ENCODE measurements around the gene ZNF594. TPM values are rescaled to one million over a fixed set of nuclear protein-coding genes. Genes with fewer than 3 reads are reported as not detected.
"Not testable (repeated sequence)": the region's sequence is repeated elsewhere in the genome, so short reads cannot be mapped to it uniquely, and the experiment has no call there.

Gene ZNF594
- total RNA-seq, 1 donor from 2014 or later = 2.0 TPM

- no peak for DNase-seq (ENCODE audit: low read depth in 2 of 2)
These were observed 11.7 kb upstream of the ZNF594 start for GRCh38 chr17:5203178-5203907.

DNA sequence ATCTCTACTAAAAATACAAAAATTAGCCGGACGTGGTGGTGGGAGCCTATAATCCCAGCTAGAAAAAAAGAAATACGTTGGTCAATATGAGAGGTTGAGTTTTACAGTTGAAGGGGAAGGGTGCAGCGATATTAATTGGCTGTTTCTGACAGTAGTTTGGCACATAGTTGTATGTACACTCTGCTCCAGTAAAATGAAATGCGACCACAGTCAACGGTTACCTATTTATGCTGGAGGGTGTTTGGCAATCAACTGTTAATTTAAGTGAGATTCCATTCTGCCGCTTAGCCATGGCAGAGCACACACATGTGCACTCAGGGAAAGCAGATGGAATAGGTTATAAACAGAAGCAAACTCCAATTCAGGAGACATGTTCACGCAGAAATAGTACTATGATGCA, 9.3 kb upstream of the ZNF594 start:
- no peak for DNase-seq (ENCODE audit: low read depth in 2 of 2)

- no peak for DNase-seq (ENCODE audit: low read depth in 2 of 2)
These were observed 8.7 kb upstream of the ZNF594 start for GRCh38 chr17:5200360-5200759.

DNA sequence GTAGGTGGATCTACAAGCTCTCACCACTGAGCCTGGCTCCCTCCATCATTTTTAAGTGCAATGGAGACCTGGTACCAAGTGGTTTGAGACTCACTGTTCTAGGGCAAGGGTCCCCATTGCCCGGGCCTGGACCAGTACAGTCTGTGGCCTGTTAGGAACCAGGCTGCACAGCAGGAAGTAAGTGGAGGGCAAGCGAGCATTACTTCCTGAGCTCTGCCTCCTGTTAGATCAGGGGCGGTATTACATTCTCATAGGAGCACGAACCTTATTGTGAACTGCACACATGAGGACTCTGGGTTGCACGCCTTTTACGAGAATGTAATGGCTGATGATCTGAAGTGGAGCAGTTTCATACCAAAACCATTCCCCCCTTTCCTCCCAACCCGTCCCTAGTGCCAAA, 6.8 kb upstream of the ZNF594 start:
- DNase-seq (ENCODE audit: low read depth in 2 of 2) = no peak

DNA sequence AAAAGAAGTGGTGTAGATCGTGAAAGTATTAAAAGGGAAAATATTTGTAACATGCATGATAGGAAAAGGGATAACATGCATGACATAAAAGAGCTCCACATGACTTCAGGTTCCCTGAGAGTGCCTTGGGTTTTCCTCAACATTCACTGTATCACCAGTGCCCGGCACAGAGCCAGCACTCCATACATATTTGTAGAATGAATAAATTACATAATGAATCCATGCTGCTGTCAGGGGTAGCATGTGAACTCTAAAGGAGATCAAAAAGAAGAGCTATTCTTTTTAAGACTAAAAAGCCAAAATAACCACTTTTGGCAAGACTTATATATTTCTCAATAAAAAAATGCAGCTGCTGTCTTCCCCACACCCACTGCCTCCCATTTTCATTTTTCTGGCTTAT, 2.7 kb upstream of the ZNF594 start:
- no peak for DNase-seq (ENCODE audit: low read depth in 2 of 2)

DNA sequence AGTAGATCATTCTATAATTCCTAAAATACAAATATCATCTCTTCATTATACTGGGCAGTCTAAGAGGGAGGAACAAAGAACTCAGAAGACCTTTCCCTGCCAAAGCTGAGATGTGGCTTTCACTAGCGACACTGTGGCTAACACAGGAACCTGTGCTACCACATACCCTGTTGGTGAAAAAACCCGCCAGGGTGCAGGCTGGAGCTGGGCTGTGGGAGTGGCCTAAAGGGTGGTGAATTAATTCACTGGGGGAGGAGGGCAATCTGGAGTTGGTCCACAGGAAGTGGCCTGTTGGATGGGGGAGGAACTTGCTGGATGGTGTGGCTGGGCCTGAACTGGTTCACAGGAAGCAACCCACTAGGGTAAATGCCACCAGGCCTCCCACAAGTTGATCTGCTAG, 7.4 kb downstream of the ZNF594 start:
- no peak for DNase-seq (ENCODE audit: low read depth in 2 of 2)

- no peak for DNase-seq (ENCODE audit: low read depth in 2 of 2)
These were observed 8.3 kb downstream of the ZNF594 start for GRCh38 chr17:5183410-5183793.

- DNase-seq (ENCODE audit: low read depth in 2 of 2) = no peak
These were observed 8.9 kb downstream of the ZNF594 start for GRCh38 chr17:5182597-5183409.

DNA sequence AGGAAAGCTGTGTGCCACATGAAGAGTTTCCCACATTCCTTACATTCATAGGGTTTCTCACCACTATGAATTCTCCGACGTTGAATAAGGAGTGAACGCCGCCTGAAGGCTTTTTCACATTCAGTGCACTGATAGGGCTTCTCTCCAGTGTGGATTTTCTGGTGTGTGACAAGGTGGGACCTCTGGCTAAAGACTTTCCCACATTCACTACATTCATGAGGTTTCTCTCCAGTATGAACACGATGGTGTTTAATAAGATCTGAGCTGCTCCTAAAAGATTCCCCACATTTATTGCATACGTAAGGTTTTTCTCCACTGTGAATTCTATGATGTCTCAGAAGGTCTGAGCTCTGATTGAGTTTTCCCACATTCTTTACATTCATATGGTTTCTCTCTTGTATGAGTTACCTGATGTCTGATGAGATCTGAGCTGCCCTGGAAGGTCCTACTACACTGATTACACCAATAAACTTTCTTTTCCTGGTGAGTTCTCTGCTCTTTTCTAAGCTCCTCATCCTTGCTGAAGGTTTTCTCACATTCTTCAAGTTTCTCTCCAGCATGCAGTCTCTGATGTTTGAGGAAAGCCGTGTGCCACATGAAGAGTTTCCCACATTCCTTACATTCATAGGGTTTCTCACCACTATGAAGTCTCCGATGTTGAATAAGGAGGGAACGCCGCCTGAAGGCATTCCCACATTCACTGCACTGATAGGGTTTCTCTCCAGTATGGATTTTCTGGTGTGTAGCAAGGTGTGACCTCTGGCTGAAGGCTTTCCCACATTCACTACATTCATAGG, 10.0 kb downstream of the ZNF594 start:
- DNase-seq (ENCODE audit: low read depth in 2 of 2) = no peak

GRCh38 chr17:5179003-5179402, 12.7 kb downstream of the ZNF594 start:
- no peak for DNase-seq (ENCODE audit: low read depth in 2 of 2)

DNA sequence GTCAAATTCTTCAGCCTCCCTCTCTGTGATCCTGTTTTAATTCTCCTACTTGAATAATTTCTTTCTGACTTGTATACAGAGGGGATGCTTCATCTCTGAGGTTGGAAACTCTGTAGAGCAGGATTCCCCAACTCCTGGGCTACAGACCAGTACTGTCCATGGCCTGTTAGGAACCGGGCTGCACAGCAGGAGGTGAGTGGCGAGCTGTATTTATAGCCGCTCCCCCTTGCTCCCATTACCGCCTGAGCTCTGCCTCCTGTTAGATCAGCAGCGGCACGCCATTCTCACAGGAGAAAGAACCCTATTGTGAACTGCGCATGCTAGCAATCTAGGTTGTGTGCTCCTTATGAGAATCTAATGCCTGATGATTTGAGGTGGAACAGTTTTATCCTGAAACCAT, 16.6 kb downstream of the ZNF594 start:
- DNase-seq (ENCODE audit: low read depth in 2 of 2) = not testable (repeated sequence)

DNA sequence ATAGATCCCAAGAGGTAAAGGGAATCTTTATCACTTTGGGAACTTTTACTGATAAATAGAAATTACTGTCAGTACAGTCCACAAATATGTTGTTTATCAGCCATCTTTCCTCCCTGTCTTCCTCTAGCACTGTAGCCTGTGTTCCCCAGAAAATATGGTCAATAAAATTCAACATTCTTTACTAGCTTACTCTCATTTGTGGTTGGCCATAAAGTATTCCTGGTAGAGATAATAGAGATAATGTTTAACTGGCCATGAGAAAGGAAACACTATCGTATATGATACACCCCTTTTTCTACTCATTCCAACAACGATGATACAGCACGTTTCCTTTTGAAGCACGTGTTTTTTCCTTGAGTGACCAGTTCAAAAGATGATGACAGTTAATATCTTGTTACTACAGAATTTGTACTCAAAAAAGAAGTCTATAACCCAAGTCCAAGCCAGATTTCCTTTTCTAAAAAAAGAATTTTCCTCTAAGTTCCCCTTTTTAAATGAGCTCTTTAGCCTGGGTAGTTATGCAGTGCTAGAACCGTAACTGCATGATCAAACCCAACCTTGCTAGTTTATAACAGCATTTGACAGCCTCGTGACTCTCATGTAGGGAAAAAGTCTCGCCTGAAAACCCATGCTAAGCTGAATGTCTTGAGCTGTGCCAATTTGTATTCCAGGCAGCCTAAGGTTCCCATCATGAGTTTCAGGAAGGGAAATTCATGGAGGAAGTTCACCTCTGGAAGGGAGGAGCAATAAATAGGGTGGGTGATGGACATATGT, 25.7 kb downstream of the ZNF594 start:
- not testable (repeated sequence) for DNase-seq (ENCODE audit: low read depth in 2 of 2)

DNA sequence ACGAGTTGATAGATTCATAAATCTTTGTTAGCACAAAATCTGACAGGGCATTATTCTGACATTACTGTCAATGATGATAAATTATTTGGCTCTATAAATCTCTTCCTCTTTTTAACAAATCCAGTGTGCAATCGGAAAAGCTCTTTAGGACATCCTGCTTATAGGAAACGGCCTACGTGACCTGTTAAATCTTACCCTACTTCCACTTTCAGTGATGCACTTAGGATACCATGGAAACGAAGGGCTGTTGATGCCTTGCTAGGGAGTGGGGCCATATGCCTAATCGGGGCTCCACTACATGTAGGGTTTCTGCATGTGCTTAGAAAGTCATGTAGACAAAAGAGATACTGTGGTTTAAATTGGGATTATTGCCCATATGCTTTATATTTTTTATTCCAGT, 27.2 kb downstream of the ZNF594 start:
- DNase-seq (ENCODE audit: low read depth in 2 of 2) = no peak

DNA sequence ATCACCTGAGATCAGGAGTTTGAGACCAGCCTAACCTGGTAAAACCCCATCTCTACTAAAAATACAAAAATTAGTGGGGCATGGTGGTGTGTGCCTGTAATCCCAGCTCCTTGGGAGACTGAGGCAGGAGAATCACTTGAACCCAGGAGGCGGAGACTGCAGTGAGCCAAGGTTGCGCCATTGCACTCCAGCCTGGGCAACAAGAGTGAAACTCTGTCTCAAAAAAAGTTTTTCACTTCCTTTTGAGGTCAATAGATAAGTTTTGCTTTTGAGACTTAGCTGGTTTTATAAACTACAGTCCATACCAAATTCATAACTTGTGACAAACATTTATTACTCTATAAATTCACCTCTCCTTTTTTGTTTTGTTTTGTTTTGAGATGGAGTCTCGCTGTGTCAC, 29.9 kb downstream of the ZNF594 start:
- not testable (repeated sequence) for DNase-seq (ENCODE audit: low read depth in 2 of 2)

DNA sequence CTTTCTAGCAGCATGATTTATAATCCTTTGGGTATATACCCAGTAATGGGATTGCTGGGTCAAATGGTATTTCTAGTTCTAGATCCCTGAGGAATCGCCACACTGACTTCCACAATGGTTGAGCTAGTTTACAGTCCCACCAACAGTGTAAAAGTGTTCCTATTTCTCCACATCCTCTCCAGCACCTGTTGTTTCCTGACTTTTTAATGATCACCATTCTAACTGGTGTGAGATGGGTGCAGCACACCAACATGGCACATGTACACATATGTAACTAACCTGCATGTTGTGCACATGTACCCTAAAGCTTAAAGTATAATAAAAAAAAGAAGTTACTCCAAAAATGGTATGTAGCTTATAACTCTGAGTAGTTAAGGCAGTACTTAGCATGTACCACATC, 31.0 kb downstream of the ZNF594 start:
- not testable (repeated sequence) for DNase-seq (ENCODE audit: low read depth in 2 of 2)

- not testable (repeated sequence) for DNase-seq (ENCODE audit: low read depth in 2 of 2)
These were observed 45.5 kb downstream of the ZNF594 start for GRCh38 chr17:5146122-5146521.

DNA sequence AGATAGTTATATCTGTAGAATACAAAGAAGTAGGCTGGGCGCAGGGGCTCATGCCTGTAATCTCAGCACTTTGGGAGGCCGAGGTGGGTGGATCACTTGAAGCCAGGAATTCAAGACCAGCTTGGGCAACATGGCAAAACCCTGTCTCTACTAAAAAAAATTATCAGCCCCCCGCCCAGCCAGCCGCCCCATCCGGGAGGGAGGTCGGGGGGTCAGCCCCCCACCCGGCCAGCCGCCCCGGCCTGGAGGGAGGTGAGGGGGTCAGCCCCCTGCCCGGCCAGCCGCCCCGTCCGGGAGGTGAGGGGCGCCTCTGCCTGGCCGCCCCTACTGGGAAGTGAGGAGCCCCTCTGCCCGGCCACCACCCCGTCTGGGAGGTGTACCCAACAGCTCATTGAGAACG, 48.8 kb downstream of the ZNF594 start:
- DNase-seq (ENCODE audit: low read depth in 2 of 2) = not testable (repeated sequence)

- no peak for DNase-seq (ENCODE audit: low read depth in 2 of 2)
These were observed 52.3 kb downstream of the ZNF594 start for GRCh38 chr17:5139458-5139732.

DNA sequence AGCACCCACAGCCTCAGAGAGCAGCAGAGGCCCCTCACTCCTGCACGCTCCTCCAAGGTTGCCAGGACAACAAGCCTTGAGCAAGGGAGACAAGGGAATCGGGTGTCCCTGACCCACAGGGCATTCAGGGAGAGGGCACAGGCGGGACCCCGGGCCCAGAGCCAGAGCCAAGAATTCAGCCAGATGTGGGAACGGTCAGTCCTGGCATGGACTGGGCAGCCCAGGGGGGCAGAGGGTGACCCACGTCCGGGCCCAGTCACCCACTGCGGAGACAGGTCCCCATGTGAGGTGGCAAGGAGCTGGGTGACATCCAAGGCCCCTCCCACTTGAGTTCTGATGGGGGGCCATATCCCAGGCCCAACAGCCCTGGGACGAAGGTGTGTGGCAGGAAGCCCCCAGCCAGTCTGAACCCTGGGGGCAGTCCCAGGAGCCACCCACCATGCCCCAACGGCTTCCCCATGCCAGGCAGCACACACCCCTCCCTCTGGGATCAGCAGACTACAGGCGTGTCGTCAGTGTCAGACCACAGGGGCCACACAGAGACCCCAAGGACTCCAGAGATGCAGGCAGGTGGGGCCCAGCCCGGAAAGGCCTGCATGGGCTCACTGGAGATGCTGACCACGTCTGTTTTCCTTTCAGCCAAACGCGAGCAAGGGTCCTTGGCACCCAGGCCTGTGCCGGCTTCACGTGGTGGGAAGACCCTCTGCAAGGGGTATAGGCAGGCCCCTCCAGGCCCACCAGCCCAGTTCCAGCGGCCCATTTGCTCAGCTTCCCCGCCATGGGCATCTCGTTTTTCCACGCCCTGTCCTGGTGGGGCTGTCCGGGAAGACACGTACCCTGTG, 52.8 kb downstream of the ZNF594 start:
- DNase-seq (ENCODE audit: low read depth in 2 of 2) = no peak

GRCh38 chr17:5138198-5138544, 53.5 kb downstream of the ZNF594 start:
- DNase-seq (ENCODE audit: low read depth in 2 of 2) = not testable (repeated sequence)

All from lung microvascular endothelial cell (primary cell).